CD4-positive, alpha-beta memory T cell (primary cell): ENCODE measurements around the gene PYM1. TPM values are rescaled to one million over a fixed set of nuclear protein-coding genes. Genes with fewer than 3 reads are reported as not detected.
"Not testable (repeated sequence)": the region's sequence is repeated elsewhere in the genome, so short reads cannot be mapped to it uniquely, and the experiment has no call there.

Source experiments
- CTCF ChIA-PET: fragments of 350-600 bp; sonication (Branson Sonifier 250); formaldehyde crosslinking; loops from one replicate; lab custom pipeline; 2021; ENCODE audit warnings: inconsistent platforms; ENCODE audit not compliant: partially characterized antibody; lab: Charles Lee
- POLR2A ChIA-PET: fragments of 350-600 bp; sonication (Branson Sonifier 250); formaldehyde crosslinking; loops from one replicate; lab custom pipeline; 2021; ENCODE audit not compliant: partially characterized antibody; lab: Charles Lee
- DNase-seq, 5 donors: peaks; one replicate each; pipeline versions ENCODE4 v3.0.0 to v3.0.0-alpha.2; 2020 to 2022; ENCODE audit warnings: mixed read lengths in 1 of 5
- H3K27ac ChIP-seq: one replicate; pipeline ENCODE4 v1.7.0; 2013; ENCODE audit warnings: low read depth, low read length
- H3K27me3 ChIP-seq: 2 replicates; pipeline ENCODE4 v1.7.0; 2013; ENCODE audit warnings: mild to moderate bottlenecking, low read length, moderate library complexity; ENCODE audit not compliant: insufficient read depth
- H3K36me3 ChIP-seq: 2 replicates; pipeline ENCODE4 v1.7.0; 2013; ENCODE audit warnings: mild to moderate bottlenecking, low read length, moderate library complexity; ENCODE audit not compliant: insufficient read depth
- H3K4me1 ChIP-seq: 2 replicates; pipeline ENCODE4 v1.7.0; 2013; ENCODE audit warnings: mild to moderate bottlenecking, low read length, moderate library complexity; ENCODE audit not compliant: insufficient read depth
- H3K4me3 ChIP-seq, 2 donors: one replicate each; pipeline ENCODE4 v1.7.0; 2013; ENCODE audit warnings: low read length in 2 of 2, mild to moderate bottlenecking in 1 of 2
- H3K9me3 ChIP-seq, 2 donors: one replicate each; pipeline ENCODE4 v1.7.0; 2013; ENCODE audit warnings: low read length in 2 of 2, control low read depth in 1 of 2; ENCODE audit not compliant: control insufficient read depth in 1 of 2
- H3K27ac Mint-ChIP-seq, 7 donors: one replicate each; pipeline ENCODE4 v1.8.0; 2020 to 2021; ENCODE audit warnings: mixed read lengths in 7 of 7, mild to moderate bottlenecking in 6 of 7, inconsistent platforms in 3 of 7, moderate library complexity in 3 of 7
- H3K27me3 Mint-ChIP-seq, 2 donors: one replicate each; pipeline ENCODE4 v1.8.0; 2020 to 2021; ENCODE audit warnings: mixed read lengths in 2 of 2
- H3K36me3 Mint-ChIP-seq, 2 donors: one replicate each; pipeline ENCODE4 v1.8.0; 2020 to 2021; ENCODE audit warnings: mixed read lengths in 2 of 2, inconsistent platforms in 1 of 2, mild to moderate bottlenecking in 1 of 2
- H3K4me1 Mint-ChIP-seq, 4 donors: one replicate each; pipeline ENCODE4 v1.8.0; 2020 to 2021; ENCODE audit warnings: mixed read lengths in 4 of 4, mild to moderate bottlenecking in 1 of 4
- H3K4me3 Mint-ChIP-seq, 8 donors: one replicate each; pipeline ENCODE4 v1.8.0; 2020 to 2021; ENCODE audit warnings: mixed read lengths in 8 of 8, mild to moderate bottlenecking in 7 of 8, moderate library complexity in 6 of 8, inconsistent platforms in 3 of 8
- H3K9me3 Mint-ChIP-seq, 8 donors: one replicate each; pipeline ENCODE4 v1.8.0; 2020 to 2021; ENCODE audit warnings: mixed read lengths in 8 of 8, mild to moderate bottlenecking in 5 of 8, inconsistent platforms in 3 of 8, moderate library complexity in 1 of 8
- intact Hi-C: fragments of 100-400 bp; cut with micrococcal nuclease; formaldehyde crosslinking; loops from one replicate; pipeline ENCODE4 v1.15.1; 2023
- polyA plus RNA-seq, 2 donors: library from polyadenylated mRNA; unstranded; fragments of 300-500 nt; fragmentation: Illumina TruSeq; gene quantifications; one replicate each; pipeline ENCODE4 v1.2.3, GENCODE V29; 2021
- total RNA-seq, 2 experiments: library from RNA; stranded (reverse); gene quantifications; one replicate each; pipeline ENCODE4 v1.2.3, GENCODE V29; 2021

The PYM1 gene
- total and polyA plus RNA-seq, 4 experiments from 2014 or later, result 35.7 to 86.9 (median 57.2) TPM

GRCh38 chr12:55877824-55878223 is 49.9 kb downstream of the PYM1 start:
- no peak overlapping the region for H3K27ac ChIP-seq
- no peaks in the 10 kb centered on the region for H3K4me1 ChIP-seq
- no peaks in the 10 kb centered on the region for H3K9me3 ChIP-seq
- intact Hi-C loops, result no loop called here
- H3K36me3 ChIP-seq, result no peaks in the 10 kb centered on the region
- Mint-ChIP-seq H3K27me3 (no peaks in the 10 kb centered on the region), H3K4me1 (peaks cover 0 to 6% (median 2%) of the 10 kb centered on the region in 4 donors), H3K36me3 (peaks cover 6 to 9% of the 10 kb centered on the region in 2 donors), H3K27ac (no peak overlapping the region), H3K4me3 (no peak overlapping the region), H3K9me3 (peaks cover 0 to 16% (median 9%) of the 10 kb centered on the region in 8 donors)
- CTCF ChIA-PET, result no interaction called here
- POLR2A ChIA-PET, result interaction anchor here (0.9 to 2.8 kb wide), 3 partner anchors 10 to 60 kb away, joined by 3 to 6 read pairs (median 6); partner anchors contain the start of genes ORMDL2 and SARNP
- no peaks in the 10 kb centered on the region for H3K27me3 ChIP-seq
- no peak for DNase-seq
- no peak overlapping the region for H3K4me3 ChIP-seq

GRCh38 chr12:55875704-55876467 is 51.8 kb downstream of the PYM1 start:
- Mint-ChIP-seq H3K4me3 (no peak overlapping the region), H3K9me3 (peaks cover 0 to 16% (median 9%) of the 10 kb centered on the region in 8 donors), H3K27ac (no peak overlapping the region), H3K36me3 (peaks cover 6 to 9% of the 10 kb centered on the region in 2 donors), H3K27me3 (no peaks in the 10 kb centered on the region), H3K4me1 (peaks cover 0 to 2% (median under 1%) of the 10 kb centered on the region in 4 donors)
- Histone ChIP-seq H3K27me3 (no peaks in the 10 kb centered on the region), H3K4me3 (no peak overlapping the region), H3K4me1 (no peaks in the 10 kb centered on the region), H3K27ac (no peak overlapping the region), H3K9me3 (no peaks in the 10 kb centered on the region), H3K36me3 (no peaks in the 10 kb centered on the region)
- no peak for DNase-seq
- POLR2A ChIA-PET, result interaction anchor here (2.8 kb wide), 1 partner anchor 58 kb away, joined by 6 read pairs; the partner anchor contains the start of genes ORMDL2 and SARNP
- intact Hi-C loops, result no loop called here
- CTCF ChIA-PET, result no interaction called here

GRCh38 chr12:55874443-55874842 is 53.3 kb downstream of the PYM1 start:
- POLR2A ChIA-PET, result no interaction called here
- H3K27me3 Mint-ChIP-seq, result no peaks in the 10 kb centered on the region
- no peaks in the 10 kb centered on the region for H3K4me1 ChIP-seq
- CTCF ChIA-PET, result no interaction called here
- H3K9me3 ChIP-seq, result no peaks in the 10 kb centered on the region
- no peak overlapping the region for H3K4me3 Mint-ChIP-seq
- H3K27me3 ChIP-seq, result no peaks in the 10 kb centered on the region
- DNase-seq, result no peak
- no peaks in the 10 kb centered on the region for H3K4me1 Mint-ChIP-seq
- intact Hi-C loops, result no loop called here
- no peak overlapping the region for H3K27ac ChIP-seq
- no peak overlapping the region for H3K27ac Mint-ChIP-seq
- peaks cover 6 to 9% of the 10 kb centered on the region in 2 donors for H3K36me3 Mint-ChIP-seq
- peaks cover 0 to 16% (median 9%) of the 10 kb centered on the region in 8 donors for H3K9me3 Mint-ChIP-seq
- H3K4me3 ChIP-seq, result no peak overlapping the region
- H3K36me3 ChIP-seq, result no peaks in the 10 kb centered on the region

GRCh38 chr12:55866454-55867004 is 61.2 kb downstream of the PYM1 start:
- H3K27me3 ChIP-seq, H3K27ac Mint-ChIP-seq, H3K27ac ChIP-seq, CTCF ChIA-PET, H3K4me1 ChIP-seq, H3K36me3 Mint-ChIP-seq, H3K4me1 Mint-ChIP-seq, POLR2A ChIA-PET, H3K4me3 Mint-ChIP-seq, DNase-seq, H3K4me3 ChIP-seq, intact Hi-C loops, H3K27me3 Mint-ChIP-seq, H3K9me3 ChIP-seq, H3K36me3 ChIP-seq: not testable (repeated sequence)
- peaks cover 0 to 22% (median 7%) of the 10 kb centered on the region in 8 donors for H3K9me3 Mint-ChIP-seq

- ChIA-PET POLR2A (no interaction called here), CTCF (interaction anchor here (1.1 kb wide), 1 partner anchor 73 kb away, joined by 3 read pairs; no protein-coding TSS in a partner anchor)
- H3K27me3 Mint-ChIP-seq, result no peaks in the 10 kb centered on the region
- no peaks in the 10 kb centered on the region for H3K36me3 ChIP-seq
- H3K27ac Mint-ChIP-seq, result no peak overlapping the region
- no peaks in the 10 kb centered on the region for H3K4me1 Mint-ChIP-seq
- H3K27ac ChIP-seq, result no peak overlapping the region
- H3K4me3 ChIP-seq, result no peak overlapping the region
- intact Hi-C loops, result no loop called here
- peaks cover 0 to 22% (median 7%) of the 10 kb centered on the region in 8 donors for H3K9me3 Mint-ChIP-seq
- no peaks in the 10 kb centered on the region for H3K9me3 ChIP-seq
- no peaks in the 10 kb centered on the region for H3K36me3 Mint-ChIP-seq
- DNase-seq, result no peak
- H3K4me1 ChIP-seq, result no peaks in the 10 kb centered on the region
- H3K27me3 ChIP-seq, result no peaks in the 10 kb centered on the region
- H3K4me3 Mint-ChIP-seq, result peak overlapping the region in 1 of 8 donors; percentile 21
Measured at GRCh38 chr12:55865327-55865726, 62.4 kb downstream of the PYM1 start.

GRCh38 chr12:55862931-55863330 is 64.8 kb downstream of the PYM1 start:
- H3K27me3 Mint-ChIP-seq, H3K27ac ChIP-seq, intact Hi-C loops, H3K4me1 ChIP-seq, DNase-seq, H3K36me3 Mint-ChIP-seq, H3K4me1 Mint-ChIP-seq, H3K36me3 ChIP-seq, H3K9me3 ChIP-seq, H3K27ac Mint-ChIP-seq, H3K4me3 Mint-ChIP-seq, H3K27me3 ChIP-seq, CTCF ChIA-PET, H3K4me3 ChIP-seq: not testable (repeated sequence)
- H3K9me3 Mint-ChIP-seq, result peaks cover 0 to 22% (median 7%) of the 10 kb centered on the region in 8 donors
- POLR2A ChIA-PET, result interaction anchor here (0.6 to 1.1 kb wide), 2 partner anchors 45 to 1248 kb away, joined by 3 to 4 read pairs; partner anchors contain the start of genes ORMDL2 and SARNP

GRCh38 chr12:55862286-55862685 is 65.4 kb downstream of the PYM1 start:
- Histone ChIP-seq H3K27me3 (no peaks in the 10 kb centered on the region), H3K4me1 (no peaks in the 10 kb centered on the region), H3K27ac (no peak overlapping the region), H3K4me3 (no peak overlapping the region), H3K36me3 (no peaks in the 10 kb centered on the region), H3K9me3 (no peaks in the 10 kb centered on the region)
- Mint-ChIP-seq H3K27ac (no peak overlapping the region), H3K4me3 (no peak overlapping the region), H3K36me3 (no peaks in the 10 kb centered on the region), H3K27me3 (no peaks in the 10 kb centered on the region), H3K9me3 (peaks cover 0 to 18% (median 7%) of the 10 kb centered on the region in 8 donors), H3K4me1 (no peaks in the 10 kb centered on the region)
- intact Hi-C loops, result no loop called here
- ChIA-PET POLR2A (interaction anchor here (0.5 to 1.1 kb wide), 2 partner anchors 34 to 45 kb away, joined by 3 to 4 read pairs; partner anchors contain the start of genes ORMDL2 and SARNP), CTCF (no interaction called here)
- no peak for DNase-seq
